Endothelial cell of umbilical vein (primary cell): Measurements from ENCODE around the gene NKIRAS1. TPM values are rescaled to one million over a fixed set of nuclear protein-coding genes. Genes with fewer than 3 reads are reported as not detected.

Source experiments
- BruUV-seq: library from RNA; stranded (reverse); fragments of 400-500 nt; replicated peaks from 2 replicates; lab custom pipeline; 2021; lab: Mats Ljungman, UMichigan
- CTCF ChIA-PET: fragments of 300-600, 350-600 bp; sonication (Branson Sonifier 250); formaldehyde crosslinking; loops from one replicate; lab custom pipeline; 2021; ENCODE audit warnings: antibody characterized with exemption, inconsistent platforms; lab: Charles Lee
- POLR2A ChIA-PET: fragments of 300-600, 350-600 bp; sonication (Branson Sonifier 250); formaldehyde crosslinking; loops from one replicate; lab custom pipeline; 2021; ENCODE audit warnings: antibody characterized with exemption, inconsistent platforms; lab: Charles Lee
- DNase-seq: peaks from one replicate; pipeline ENCODE4 v3.0.0-alpha.2; 2011; ENCODE audit warnings: low read depth, low spot score
- FAIRE-seq: peaks from 2 replicates; lab custom pipeline; 2011; peaks lifted over from hg19 to GRCh38; lab: Jason Lieb, UNC
- H2AFZ ChIP-seq: 2 replicates; pipeline ENCODE4 v1.6.0; 2012; ENCODE audit warnings: low read depth, low read length, control low read depth, inconsistent platforms
- H3K27ac ChIP-seq: 2 replicates; pipeline ENCODE4 v1.5.1; 2011; ENCODE audit warnings: low read depth, mild to moderate bottlenecking, control low read depth, low read length, moderate library complexity; ENCODE audit not compliant: insufficient read depth
- H3K27me3 ChIP-seq, 2 experiments: 2 replicates each; pipeline versions ENCODE4 v1.6.0 to v1.6.1; 2011; ENCODE audit warnings: low read length in 2 of 2, mixed read lengths in 1 of 2; ENCODE audit not compliant: control insufficient read depth in 2 of 2, insufficient read depth in 2 of 2
- H3K36me3 ChIP-seq, 2 experiments: 2 replicates in 1 of 2; 3 replicates in 1 of 2; pipeline ENCODE4 v1.5.1; 2011; ENCODE audit warnings: low read length in 2 of 2, mild to moderate bottlenecking in 1 of 2, moderate library complexity in 1 of 2; ENCODE audit not compliant: control insufficient read depth in 2 of 2, insufficient read depth in 2 of 2; ENCODE audit errors: extremely low read depth in 1 of 2
- H3K4me1 ChIP-seq: 3 replicates; pipeline ENCODE4 v1.5.1; 2011; ENCODE audit warnings: mild to moderate bottlenecking, low read length; ENCODE audit not compliant: control insufficient read depth, insufficient read depth; ENCODE audit errors: extremely low read depth
- H3K4me2 ChIP-seq: 2 replicates; pipeline ENCODE4 v1.6.1; 2011; ENCODE audit warnings: low read length, control low read depth, mixed read lengths; ENCODE audit not compliant: insufficient read depth
- H3K4me3 ChIP-seq, 3 experiments: fragments of 200-600 bp in 1 of 3; sonication (generic), shearing (Covaris generic) in 1 of 3; replicated peaks in 1 of 3; 2 replicates each; pipeline ENCODE4 v1.5.1; 2011 to 2016; ENCODE audit warnings: control low read depth in 3 of 3, low read length in 3 of 3, mild to moderate bottlenecking in 2 of 3, inconsistent platforms in 1 of 3, low read depth in 1 of 3, moderate library complexity in 1 of 3; ENCODE audit not compliant: insufficient read depth in 1 of 3
- H3K79me2 ChIP-seq: 2 replicates; pipeline ENCODE4 v1.6.0; 2012; ENCODE audit warnings: low read length, inconsistent platforms; ENCODE audit not compliant: control insufficient read depth, insufficient read depth
- H3K9ac ChIP-seq: replicated peaks from 2 replicates; pipeline ENCODE3; 2011; ENCODE audit warnings: low read length, control low read depth; ENCODE audit not compliant: insufficient read depth; ENCODE audit errors: extremely low read depth
- H3K9me1 ChIP-seq: replicated peaks from 3 replicates; pipeline ENCODE4 v1.6.0; 2011; ENCODE audit warnings: mild to moderate bottlenecking, low read length; ENCODE audit not compliant: control insufficient read depth, insufficient read depth; ENCODE audit errors: extremely low read depth
- H3K9me3 ChIP-seq: replicated peaks from 2 replicates; pipeline ENCODE4 v1.5.1; 2012; ENCODE audit warnings: low read length, inconsistent platforms; ENCODE audit not compliant: control insufficient read depth, insufficient read depth
- H4K20me1 ChIP-seq: replicated peaks from 2 replicates; pipeline ENCODE3; 2011; ENCODE audit warnings: mild to moderate bottlenecking, low read length; ENCODE audit not compliant: control insufficient read depth, insufficient read depth; ENCODE audit errors: extremely low read depth
- EZH2 ChIP-seq: IDR thresholded peaks from 2 replicates; pipeline ENCODE4 v1.6.1; 2012; ENCODE audit warnings: borderline replicate concordance, low read depth, mild to moderate bottlenecking, moderate library complexity, low read length, inconsistent platforms; ENCODE audit not compliant: severe bottlenecking
- FOS ChIP-seq: IDR thresholded peaks from 2 replicates; pipeline ENCODE4 v1.6.1; 2011; ENCODE audit warnings: mild to moderate bottlenecking, low read length, moderate library complexity, borderline replicate concordance; ENCODE audit not compliant: insufficient read depth
- GATA2 ChIP-seq: IDR thresholded peaks from 2 replicates; pipeline ENCODE4 v1.7.0; 2011; ENCODE audit warnings: low read depth, mild to moderate bottlenecking, moderate library complexity, mixed read lengths, low read length; ENCODE audit not compliant: insufficient read length, insufficient read depth
- JUN ChIP-seq: IDR thresholded peaks from 2 replicates; pipeline ENCODE4 v1.6.1; 2011; ENCODE audit warnings: borderline replicate concordance, low read depth; ENCODE audit not compliant: insufficient read length, insufficient read depth
- MYC ChIP-seq: IDR thresholded peaks from one replicate; pipeline ENCODE4 v1.6.1; 2011; ENCODE audit warnings: mild to moderate bottlenecking, low read depth, low read length
- POLR2A ChIP-seq: IDR thresholded peaks from 2 replicates; pipeline ENCODE4 v1.6.1; 2012; ENCODE audit warnings: low read depth, mild to moderate bottlenecking, control low read depth, low read length
- POLR2AphosphoS5 ChIP-seq: IDR thresholded peaks from 2 replicates; pipeline ENCODE4 v1.6.1; 2012; ENCODE audit warnings: low read depth, mild to moderate bottlenecking, control low read depth, low read length, moderate library complexity; ENCODE audit not compliant: insufficient read depth
- dilution Hi-C: fragments of 300-500 bp; cut with MboI; formaldehyde crosslinking; loops from one replicate; pipeline ENCODE4 v1.15.0; 2019; ENCODE audit warnings: low sequenced_read_pairs; ENCODE audit not compliant: extremely low pct_ligation_motif_present
- intact Hi-C: fragments of 100-400 bp; cut with micrococcal nuclease; formaldehyde crosslinking; loops from one replicate; pipeline ENCODE4 v1.10.0; 2022
- polyA plus RNA-seq, 4 experiments: library from polyadenylated mRNA; depleted of rRNA in 3 of 4; stranded (reverse) in 3 of 4; unstranded in 1 of 4; fragments of >200 nt; gene quantifications; 2 replicates each; pipeline versions ENCODE4 v1.2.1 to v1.2.3, GENCODE V29; 2011 to 2012; ENCODE audit warnings: missing spikeins in 1 of 4
- total RNA-seq: library from RNA; stranded (reverse); gene quantifications from 2 replicates; pipeline ENCODE4 v1.2.3, GENCODE V29; 2021
- TF ChIP-seq, protein P1 (sequence below): IDR thresholded peaks from 2 replicates; pipeline ENCODE4 v1.6.1; 2011; ENCODE audit not compliant: insufficient read depth, insufficient read length
- TF ChIP-seq, protein P2 (sequence below), 2 donors: IDR thresholded peaks; 1 replicate in 1 of 2; 2 replicates in 1 of 2; pipeline ENCODE4 v1.5.1; 2011; ENCODE audit warnings: low read length in 2 of 2, mild to moderate bottlenecking in 2 of 2, moderate library complexity in 2 of 2, control low read depth in 1 of 2, inconsistent platforms in 1 of 2, low read depth in 1 of 2; ENCODE audit not compliant: insufficient read depth in 1 of 2; ENCODE audit errors: extremely low read depth in 1 of 2

The NKIRAS1 gene
- total and polyA plus RNA-seq, 2 donors (not counting 3 experiments of a cell fraction or from before 2014, with no cell fraction given) = 2.2 to 2.9 TPM

DNA sequence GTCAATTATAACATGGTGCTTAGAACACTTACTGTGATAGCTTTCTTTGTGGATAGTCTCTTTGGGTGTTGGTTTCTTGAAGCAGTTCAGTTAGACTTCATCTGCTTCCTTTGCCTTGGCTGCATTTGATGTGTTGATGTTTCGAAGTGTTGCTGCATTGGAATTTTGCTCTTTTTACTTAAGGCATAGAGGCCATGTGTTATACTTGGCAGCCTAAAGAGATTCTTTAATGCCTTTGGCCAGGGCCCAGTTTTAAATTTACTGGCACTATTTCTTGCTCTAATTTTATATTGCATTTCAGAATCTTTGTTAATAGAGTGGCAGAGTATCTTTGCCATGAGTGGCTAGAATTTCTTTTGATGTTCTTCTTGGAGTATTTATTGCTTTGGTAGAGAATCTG lies 49.5 kb upstream of the NKIRAS1 start:
- TF ChIP-seq, protein P1, sequence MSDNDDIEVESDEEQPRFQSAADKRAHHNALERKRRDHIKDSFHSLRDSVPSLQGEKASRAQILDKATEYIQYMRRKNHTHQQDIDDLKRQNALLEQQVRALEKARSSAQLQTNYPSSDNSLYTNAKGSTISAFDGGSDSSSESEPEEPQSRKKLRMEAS = no peak
- TF ChIP-seq GATA2 (no peak), FOS (no peak)
- POLR2A ChIA-PET = no interaction called here
- DNase-seq = peak; percentile 70

DNA sequence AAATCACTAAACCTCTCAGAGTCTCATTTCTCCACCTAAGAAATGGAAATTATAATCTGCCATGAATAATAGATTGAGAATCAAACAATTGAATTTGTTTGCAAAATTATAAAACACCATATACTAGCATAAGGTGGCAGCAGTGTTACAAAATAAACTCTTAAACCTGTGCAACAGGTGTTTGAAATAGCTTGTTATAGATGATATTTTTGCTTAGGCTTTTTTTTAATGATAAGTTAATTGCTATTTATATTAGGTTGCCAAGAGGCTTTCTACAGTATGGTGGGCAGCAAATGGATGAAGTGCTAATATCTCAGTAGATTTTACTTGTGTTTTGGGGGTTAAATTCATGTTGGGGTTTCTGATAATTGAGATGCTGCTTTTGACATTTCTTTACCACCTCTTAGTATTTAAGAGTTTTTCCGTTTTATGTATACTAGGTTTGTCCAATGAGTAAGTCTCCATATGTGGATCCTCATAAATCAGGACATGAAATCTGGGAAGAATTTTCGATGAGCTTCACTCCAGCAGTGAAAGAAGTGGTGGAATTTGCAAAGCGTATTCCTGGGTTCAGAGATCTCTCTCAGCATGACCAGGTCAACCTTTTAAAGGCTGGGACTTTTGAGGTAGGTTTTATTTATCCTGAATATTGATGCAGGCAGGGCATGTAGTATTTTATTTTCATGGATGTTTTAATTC lies 47.9 kb upstream of the NKIRAS1 start:
- no peak for FAIRE-seq

More for the DNA sequence above, 49.5 kb upstream of the NKIRAS1 start:
- CTCF ChIA-PET = no interaction called here
- FAIRE-seq = no peak
- Histone ChIP-seq H3K4me1 (peaks cover 6% of the 10 kb centered on the region), H3K27me3 (no peaks in the 10 kb centered on the region), H3K9me3 (no peaks in the 10 kb centered on the region), H3K4me3 (no peak overlapping the region), H2AFZ (no peak overlapping the region), H3K4me2 (no peak overlapping the region), H3K27ac (no peak overlapping the region), H3K9ac (no peak overlapping the region), H3K9me1 (no peaks in the 10 kb centered on the region), H4K20me1 (no peaks in the 10 kb centered on the region), H3K36me3 (peaks cover 3 to 5% of the 10 kb centered on the region in 2 experiments), H3K79me2 (no peaks in the 10 kb centered on the region)
- intact Hi-C loops = no loop called here
- dilution Hi-C loops = no loop called here
- BruUV-seq = no TSS peak

More for the DNA sequence above, 47.9 kb upstream of the NKIRAS1 start:
- no peak overlapping the region for H2AFZ ChIP-seq
- H3K79me2 ChIP-seq = no peaks in the 10 kb centered on the region
- no peak overlapping the region for H3K4me2 ChIP-seq
- DNase-seq = no peak
- H3K4me3 ChIP-seq = no peak overlapping the region
- TF ChIP-seq JUN (no peak), FOS (no peak), EZH2 (no peak), POLR2A (no peak), POLR2AphosphoS5 (no peak), GATA2 (no peak), MYC (no peak)
- TF ChIP-seq, protein P2, sequence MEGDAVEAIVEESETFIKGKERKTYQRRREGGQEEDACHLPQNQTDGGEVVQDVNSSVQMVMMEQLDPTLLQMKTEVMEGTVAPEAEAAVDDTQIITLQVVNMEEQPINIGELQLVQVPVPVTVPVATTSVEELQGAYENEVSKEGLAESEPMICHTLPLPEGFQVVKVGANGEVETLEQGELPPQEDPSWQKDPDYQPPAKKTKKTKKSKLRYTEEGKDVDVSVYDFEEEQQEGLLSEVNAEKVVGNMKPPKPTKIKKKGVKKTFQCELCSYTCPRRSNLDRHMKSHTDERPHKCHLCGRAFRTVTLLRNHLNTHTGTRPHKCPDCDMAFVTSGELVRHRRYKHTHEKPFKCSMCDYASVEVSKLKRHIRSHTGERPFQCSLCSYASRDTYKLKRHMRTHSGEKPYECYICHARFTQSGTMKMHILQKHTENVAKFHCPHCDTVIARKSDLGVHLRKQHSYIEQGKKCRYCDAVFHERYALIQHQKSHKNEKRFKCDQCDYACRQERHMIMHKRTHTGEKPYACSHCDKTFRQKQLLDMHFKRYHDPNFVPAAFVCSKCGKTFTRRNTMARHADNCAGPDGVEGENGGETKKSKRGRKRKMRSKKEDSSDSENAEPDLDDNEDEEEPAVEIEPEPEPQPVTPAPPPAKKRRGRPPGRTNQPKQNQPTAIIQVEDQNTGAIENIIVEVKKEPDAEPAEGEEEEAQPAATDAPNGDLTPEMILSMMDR (IDR thresholded peaks at IDR 0.05; ENCODE audit: extremely low read depth in 1 of 2, insufficient read depth in 1 of 2, low read depth in 1 of 2, low read length in 2 of 2) = no peak
- TF ChIP-seq, protein P1 = no peak
- H3K36me3 ChIP-seq = peaks cover 3 to 5% of the 10 kb centered on the region in 2 experiments
- CTCF ChIA-PET = interaction anchor here (0.7 to 1.0 kb wide), 4 partner anchors 25 to 1004 kb away, joined by 3 to 4 read pairs (median 3); no protein-coding TSS in a partner anchor
- POLR2A ChIA-PET = interaction anchor here (0.6 to 1.0 kb wide), 4 partner anchors 26 to 57 kb away, joined by 3 to 10 read pairs (median 4); partner anchors contain the start of genes NKIRAS1 and RPL15
- peaks cover 10% of the 10 kb centered on the region for H3K4me1 ChIP-seq
- no peaks in the 10 kb centered on the region for H3K9me3 ChIP-seq
- no peaks in the 10 kb centered on the region for H3K27me3 ChIP-seq
- H4K20me1 ChIP-seq = no peaks in the 10 kb centered on the region
- BruUV-seq = no TSS peak
- no peaks in the 10 kb centered on the region for H3K9me1 ChIP-seq
- no peak overlapping the region for H3K9ac ChIP-seq
- H3K27ac ChIP-seq = no peak overlapping the region
- dilution Hi-C loops (no loop called here), intact Hi-C loops (no loop called here)
